ENCODE results near the gene TFEB.

- TF ChIP-seq POLR2A (IDR thresholded peaks at IDR 0.05; ENCODE audit: low read length) (no peak), GATA1 (IDR thresholded peaks at IDR 0.05; ENCODE audit: low read depth, low read length) (no peak)
These were observed 8.9 kb upstream of the TFEB start for GRCh38 chr6:41744236-41744787.

All from erythroblast (primary cell).